Measurements from ENCODE around the gene REG1A. TPM values are rescaled to one million over a fixed set of nuclear protein-coding genes. Genes with fewer than 3 reads are reported as not detected.

Gene REG1A
- total and polyA plus RNA-seq, 12 donors: 1.3 to 2.3 (median 1.7) TPM; not detected in 4

- H3K27ac ChIP-seq: no peak overlapping the region
- 50 to 54% methylated on average over 3 of the region's 3 CpGs for WGBS, 2 donors
- no peak for TF ChIP-seq CTCF (IDR thresholded peaks at IDR 0.05)
Observed at GRCh38 chr2:79114797-79115494, 5.3 kb upstream of the REG1A start.

GRCh38 chr2:79116997-79117928, 3.0 kb upstream of the REG1A start:
- Histone ChIP-seq H3K27ac (no peak overlapping the region), H3K4me1 (no peaks in the 10 kb centered on the region), H3K36me3 (no peaks in the 10 kb centered on the region), H3K9me3 (peaks cover 0 to 12% (median 0%) of the 10 kb centered on the region in 11 donors), H3K4me3 (no peak overlapping the region), H3K27me3 (no peaks in the 10 kb centered on the region)
- intact Hi-C loops (cut with DNase I): loop anchor here in 1 of 10 donors (1.0 kb wide), 1 partner anchor 14 kb away; no protein-coding TSS in a partner anchor
- ATAC-seq: no peak
- no peak for TF ChIP-seq CTCF (IDR thresholded peaks at IDR 0.05)
- 50 to 51% methylated on average over 2 of the region's 2 CpGs for WGBS, 2 donors
- no peak for DNase-seq

More at GRCh38 chr2:79114797-79115494, 5.3 kb upstream of the REG1A start:
- ATAC-seq (peak in 3 of 8 donors; percentile 62 to 91 (median 86)), DNase-seq (no peak)
- Histone ChIP-seq H3K4me3 (no peak overlapping the region), H3K27me3 (no peaks in the 10 kb centered on the region), H3K9me3 (peaks cover 0 to 16% (median 0%) of the 10 kb centered on the region in 11 donors), H3K4me1 (no peaks in the 10 kb centered on the region), H3K36me3 (no peaks in the 10 kb centered on the region)
- intact Hi-C loops (cut with DNase I): no loop called here

GRCh38 chr2:79122676-79123075, 2.4 kb downstream of the REG1A start:
- Histone ChIP-seq H3K4me3 (no peak overlapping the region), H3K27me3 (no peaks in the 10 kb centered on the region), H3K9me3 (peaks cover 0 to 5% (median 0%) of the 10 kb centered on the region in 11 donors), H3K27ac (no peak overlapping the region), H3K4me1 (no peaks in the 10 kb centered on the region), H3K36me3 (no peaks in the 10 kb centered on the region)
- intact Hi-C loops (cut with DNase I): no loop called here
- DNase-seq: no peak
- TF ChIP-seq CTCF (IDR thresholded peaks at IDR 0.05): no peak
- no peak for ATAC-seq
- WGBS, 2 donors: 87 to 98% methylated on average over 2 of the region's 2 CpGs

- Histone ChIP-seq H3K4me3 (no peak overlapping the region), H3K36me3 (no peaks in the 10 kb centered on the region), H3K9me3 (no peaks in the 10 kb centered on the region), H3K4me1 (no peaks in the 10 kb centered on the region), H3K27ac (no peak overlapping the region), H3K27me3 (no peaks in the 10 kb centered on the region)
- TF ChIP-seq CTCF (IDR thresholded peaks at IDR 0.05): no peak
- no peak for DNase-seq
- no peak for ATAC-seq
- WGBS, 2 donors: 70 to 84% methylated on average over 9 of the region's 9 CpGs
- intact Hi-C loops (cut with DNase I): no loop called here
Observed at GRCh38 chr2:79124907-79125720, 4.8 kb downstream of the REG1A start.

Data from heart right ventricle (tissue), 16 donors.